GM19452 (cell line): ENCODE measurements around the gene IDI2.
"Not testable (repeated sequence)": the region's sequence is repeated elsewhere in the genome, so short reads cannot be mapped to it uniquely, and the experiment has no call there.

Source experiments
- ATAC-seq: cut with Tn5 transposase; IDR thresholded peaks from one replicate; pipeline ENCODE4 v1.9.1; 2021; ENCODE audit not compliant: unreplicated experiment

IDI2 gene

GRCh38 chr10:1025683-1026082 is at the start of gene IDI2:
Gene IDI2 (minus strand): TSS chr10:1025859. CDS start chr10:1024723, 1,136 bp downstream.
- no peak for ATAC-seq

GRCh38 chr10:1074748-1075308 is 49.2 kb upstream of the IDI2 start:
- ATAC-seq: no peak

DNA sequence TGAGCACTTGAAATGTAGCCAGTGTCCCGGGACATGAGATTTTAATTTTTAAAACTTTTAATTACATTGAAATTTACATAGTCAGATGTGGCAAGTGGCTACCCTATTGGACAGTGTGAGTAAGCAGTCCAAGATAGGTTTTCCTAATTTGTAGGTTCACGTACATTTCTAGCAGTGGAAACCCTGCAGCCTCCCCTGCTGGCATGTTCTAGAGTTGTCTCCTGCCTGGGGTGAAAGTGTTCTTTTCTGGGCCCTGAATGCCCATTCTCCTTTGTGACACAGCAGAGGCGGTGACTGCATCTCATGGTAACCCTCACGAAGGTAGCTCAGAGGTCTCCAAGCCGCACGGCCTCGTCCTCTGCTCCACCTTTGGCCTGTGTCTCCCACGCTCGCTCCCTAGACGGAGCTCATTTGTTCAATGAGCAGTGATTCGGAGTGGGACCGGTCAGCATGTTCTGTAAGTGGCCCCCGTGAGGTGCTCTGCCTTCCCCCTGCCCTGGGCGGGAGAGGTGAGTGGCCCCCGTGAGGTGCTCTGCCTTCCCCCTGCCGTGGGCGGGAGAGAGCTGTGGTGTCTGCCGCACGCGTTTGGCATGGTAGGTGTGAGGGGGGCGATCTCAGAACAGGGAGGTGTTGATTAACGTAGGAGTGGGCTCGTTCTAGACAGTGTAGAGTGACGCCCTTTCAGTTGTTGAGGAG is 48.5 kb upstream of the IDI2 start:
- ATAC-seq: no peak

- ATAC-seq: no peak
Observed at GRCh38 chr10:1070919-1071318, 45.3 kb upstream of the IDI2 start.

- ATAC-seq: no peak
Observed at GRCh38 chr10:1068380-1069361, 43.0 kb upstream of the IDI2 start.

- not testable (repeated sequence) for ATAC-seq
Observed at GRCh38 chr10:1066734-1067133, 41.1 kb upstream of the IDI2 start.

GRCh38 chr10:1064964-1065247 is 39.2 kb upstream of the IDI2 start:
- ATAC-seq: no peak

- no peak for ATAC-seq
Observed at GRCh38 chr10:1063232-1063865, 37.7 kb upstream of the IDI2 start.

DNA sequence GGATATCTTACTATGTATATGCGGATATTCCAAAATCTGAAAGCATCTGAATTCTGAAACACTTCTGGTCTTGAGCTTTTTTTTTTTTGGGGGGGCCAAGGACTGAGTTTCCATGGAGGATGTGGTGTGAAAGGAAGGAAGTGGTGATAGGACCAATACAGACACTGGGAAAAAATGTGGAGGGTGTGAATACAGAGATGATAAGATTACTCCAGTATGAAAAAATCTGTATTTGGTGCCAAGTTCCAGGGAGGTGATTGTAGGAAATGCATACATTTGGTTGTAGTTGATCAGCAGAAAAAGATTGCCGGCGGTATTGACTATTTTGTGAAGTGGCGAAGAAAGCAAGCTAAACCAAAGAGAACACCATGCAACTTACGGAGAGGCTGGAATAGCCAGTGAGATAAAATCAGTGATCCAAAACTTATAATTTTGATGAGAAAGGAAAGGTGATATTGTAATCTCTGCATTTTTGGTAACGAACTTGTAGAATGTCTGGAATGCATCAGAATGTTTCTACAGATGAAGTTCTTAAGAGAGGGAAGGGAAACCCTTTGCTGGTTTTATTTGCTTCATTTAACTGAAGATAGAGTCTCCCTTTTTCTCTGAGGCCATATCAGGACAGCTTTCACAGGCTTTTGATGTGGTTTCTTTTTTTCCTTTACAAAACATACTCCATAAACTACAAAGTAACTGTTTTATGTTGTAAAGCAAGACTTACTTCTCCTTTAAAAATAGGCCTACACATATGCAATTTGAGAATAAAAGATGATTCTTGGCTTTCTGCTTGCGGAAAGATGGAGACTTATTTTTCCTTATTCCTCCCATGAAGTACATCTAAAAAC is 36.5 kb upstream of the IDI2 start:
- ATAC-seq: no peak

DNA sequence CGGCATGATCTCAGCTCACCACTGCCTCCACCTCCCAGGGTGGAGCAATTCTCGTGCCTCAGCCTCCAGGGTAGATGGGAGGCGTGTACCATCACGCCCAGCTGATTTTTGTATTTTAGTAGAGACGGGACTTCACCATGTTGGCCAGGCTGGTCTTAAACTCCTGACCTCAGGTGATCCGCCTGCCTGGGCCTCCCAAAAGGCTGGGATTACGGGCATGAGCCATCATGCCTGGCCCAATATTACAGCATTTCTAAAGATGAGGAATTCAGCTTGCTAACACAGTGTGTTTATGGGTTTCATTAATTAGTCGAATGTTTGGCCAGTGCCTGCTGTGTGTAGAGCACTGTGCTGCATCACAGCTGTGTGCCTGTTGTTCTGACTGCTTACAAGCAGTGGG is 34.2 kb upstream of the IDI2 start:
- no peak for ATAC-seq

DNA sequence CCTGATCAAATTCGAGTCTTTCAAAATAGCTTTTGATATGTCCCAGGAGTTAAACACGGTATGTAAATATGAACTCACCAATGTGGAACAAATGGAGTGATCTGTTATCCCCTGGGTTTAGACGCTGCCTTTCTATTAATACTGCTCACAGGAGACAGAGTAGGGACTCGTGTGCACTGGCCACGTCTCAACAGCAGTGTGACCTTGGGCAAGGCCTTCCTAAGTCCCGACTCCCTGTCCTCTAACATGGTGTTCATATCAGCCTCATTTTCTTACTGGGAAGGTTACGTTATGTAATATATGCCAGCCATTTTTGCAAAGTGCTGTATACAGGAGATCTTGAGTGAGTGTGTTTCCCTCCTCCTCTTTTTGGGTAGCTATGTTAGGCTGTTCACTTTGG is 32.4 kb upstream of the IDI2 start:
- ATAC-seq: no peak

DNA sequence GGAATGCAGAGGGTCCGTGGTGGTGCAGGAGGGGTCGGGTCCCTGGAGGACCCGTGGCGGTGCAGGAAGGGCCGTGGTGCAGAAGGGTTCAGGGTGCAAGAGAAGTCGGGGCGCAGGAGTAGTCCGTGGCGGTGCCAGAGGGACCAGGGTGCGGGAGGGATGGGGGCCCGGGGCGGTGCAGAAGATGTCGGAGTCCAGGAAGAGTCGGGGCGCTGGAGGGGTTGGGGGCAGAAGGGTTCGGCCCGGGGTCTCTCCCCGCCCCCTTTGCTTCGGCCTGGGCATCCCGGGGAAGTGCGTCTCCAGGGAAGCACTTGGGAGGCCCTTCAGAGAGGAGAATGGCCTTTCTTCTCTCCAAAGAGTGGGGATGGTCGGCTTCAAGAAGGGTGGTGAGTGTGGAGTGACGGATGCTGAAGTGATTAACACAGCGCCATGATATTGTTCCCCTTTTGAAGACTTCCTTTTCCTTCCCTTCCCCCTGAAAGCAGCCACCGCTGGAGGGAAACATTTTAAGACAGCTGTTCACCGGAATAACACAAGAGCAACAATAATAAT is 31.5 kb upstream of the IDI2 start:
- no peak for ATAC-seq

- ATAC-seq: peak; percentile 94
Observed at GRCh38 chr10:1056326-1057105, 30.9 kb upstream of the IDI2 start, which contains the start of gene WDR37. Gene WDR37 (plus strand): TSS chr10:1056385. CDS start chr10:1072156, 15,771 bp downstream.

DNA sequence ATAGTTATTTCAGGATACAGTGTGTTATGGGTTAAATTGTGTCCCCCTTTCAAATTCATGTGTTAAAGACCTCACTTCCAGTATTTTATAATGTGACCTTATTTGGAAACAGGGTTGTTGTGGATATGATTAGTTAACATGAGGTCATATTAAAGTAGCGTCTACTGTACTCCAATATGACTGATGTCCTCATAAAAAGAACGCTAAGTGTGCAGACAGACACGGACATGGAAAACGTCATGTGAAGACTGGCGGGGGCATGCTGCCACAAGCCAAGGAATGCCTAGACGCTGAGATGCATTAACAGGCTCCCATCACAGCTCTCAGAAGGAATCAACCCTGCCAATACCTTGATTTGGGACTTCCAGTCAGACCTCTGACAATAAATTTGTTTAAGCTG is 29.0 kb upstream of the IDI2 start:
- no peak for ATAC-seq

DNA sequence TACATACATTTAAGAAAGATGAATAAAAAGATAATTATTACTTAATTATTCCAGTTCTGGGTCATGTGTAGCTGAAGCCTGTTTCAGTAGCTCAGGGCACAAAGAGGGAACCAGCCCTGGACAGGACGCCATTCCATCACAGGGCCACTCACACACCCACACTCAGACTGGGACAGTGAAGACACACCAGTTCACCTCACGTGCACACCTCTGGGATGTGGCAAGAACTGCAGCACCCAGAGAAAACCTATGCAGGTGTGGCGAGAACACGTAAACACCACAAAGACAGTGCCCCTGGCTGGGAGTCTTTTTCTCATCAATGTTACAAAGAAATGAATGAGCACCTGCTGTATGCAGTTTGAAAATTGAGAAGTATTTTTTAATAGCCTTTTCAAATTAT is 24.9 kb upstream of the IDI2 start:
- ATAC-seq: no peak

GRCh38 chr10:1050145-1050544 is 24.5 kb upstream of the IDI2 start:
- no peak for ATAC-seq

DNA sequence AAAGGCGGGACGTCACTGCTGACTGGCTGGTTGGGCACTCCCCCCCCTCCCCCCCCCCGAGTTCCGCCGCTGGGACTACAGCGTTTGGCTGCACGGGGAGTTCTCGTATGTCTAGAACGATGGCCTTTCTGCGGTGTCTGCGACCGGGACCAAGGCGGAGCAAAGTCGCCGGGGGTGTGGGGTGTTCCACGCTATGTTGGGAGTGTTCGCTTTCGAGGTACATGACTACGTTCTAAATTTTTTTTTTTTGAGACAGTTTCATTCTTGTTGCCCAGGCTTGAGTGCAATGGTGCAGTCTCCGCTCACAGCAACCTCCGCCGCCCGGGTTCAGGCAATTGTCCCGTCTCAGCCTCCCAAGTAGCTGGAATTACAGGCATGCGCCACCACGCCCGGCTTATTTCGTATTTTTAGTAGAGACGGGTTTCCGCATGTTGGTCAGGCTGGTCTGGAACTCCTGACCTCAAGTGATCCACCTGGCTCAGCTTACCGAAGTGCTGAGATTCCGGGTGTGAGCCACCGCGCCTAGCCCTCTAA is 23.8 kb upstream of the IDI2 start:
- no peak for ATAC-seq

GRCh38 chr10:1048732-1049424 is 23.2 kb upstream of the IDI2 start, which contains the start of gene IDI1:
Gene IDI1 (minus strand): TSS chr10:1049119. CDS start chr10:1049003, 116 bp downstream.
- peak; percentile 85 for ATAC-seq
